ENCODE data around the gene GPATCH2. TPM values are rescaled to one million over a fixed set of nuclear protein-coding genes. Genes with fewer than 3 reads are reported as not detected.

The GPATCH2 gene
- total and polyA plus RNA-seq, 10 of the 15 experiments (the other 5 are each of a cell fraction or from before 2014, with no cell fraction given) = 3.2 to 12.2 (median 5.4) TPM

DNA sequence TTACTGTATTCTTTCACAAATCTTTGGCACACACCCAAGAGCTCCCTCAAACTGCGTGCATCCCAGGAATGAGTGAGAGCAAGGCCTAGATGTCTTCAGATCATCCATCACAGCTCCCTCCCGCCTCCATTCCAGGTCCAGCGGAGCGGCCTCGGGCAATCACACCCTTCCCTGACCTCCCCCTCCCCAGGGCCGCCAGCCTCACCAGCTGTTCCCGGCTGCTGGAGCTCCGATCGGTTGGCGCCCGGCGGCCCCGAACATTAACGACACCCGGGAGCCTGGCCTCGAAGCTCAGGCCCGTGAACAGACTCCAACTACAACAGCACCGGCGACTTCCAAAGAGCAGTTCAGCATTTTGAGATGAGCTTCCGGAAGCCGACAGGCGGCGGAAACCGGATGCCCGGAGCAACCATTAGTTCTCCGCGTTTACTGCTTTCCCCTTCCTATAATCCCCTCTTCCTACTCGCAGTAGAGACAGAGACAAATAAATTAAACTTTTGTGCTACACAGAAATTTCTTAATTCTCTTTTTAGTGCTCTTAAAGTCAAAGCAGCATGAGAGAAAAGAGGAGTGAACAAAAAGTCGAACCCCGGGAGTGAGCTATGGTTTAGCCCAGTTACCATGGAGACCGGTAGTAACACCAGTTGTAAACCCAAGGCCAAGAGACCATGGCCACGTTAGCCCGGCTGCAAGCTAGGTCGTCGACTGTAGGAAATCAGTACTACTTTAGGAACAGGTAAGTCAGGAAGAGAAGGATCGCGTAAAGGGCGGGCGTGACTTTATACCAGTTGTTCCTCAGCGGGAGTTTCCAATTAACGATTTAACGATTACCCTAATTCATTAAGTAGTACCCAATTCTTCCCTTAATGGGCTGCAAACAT lies at the start of gene GPATCH2, which contains the start of gene SPATA17 (continued):
- no peak for TF ChIP-seq USF1 (IDR thresholded peaks at IDR 0.05; ENCODE audit: borderline replicate concordance, extremely low read length, insufficient read depth, low read depth, low read length)
- TF ChIP-seq, protein P1, sequence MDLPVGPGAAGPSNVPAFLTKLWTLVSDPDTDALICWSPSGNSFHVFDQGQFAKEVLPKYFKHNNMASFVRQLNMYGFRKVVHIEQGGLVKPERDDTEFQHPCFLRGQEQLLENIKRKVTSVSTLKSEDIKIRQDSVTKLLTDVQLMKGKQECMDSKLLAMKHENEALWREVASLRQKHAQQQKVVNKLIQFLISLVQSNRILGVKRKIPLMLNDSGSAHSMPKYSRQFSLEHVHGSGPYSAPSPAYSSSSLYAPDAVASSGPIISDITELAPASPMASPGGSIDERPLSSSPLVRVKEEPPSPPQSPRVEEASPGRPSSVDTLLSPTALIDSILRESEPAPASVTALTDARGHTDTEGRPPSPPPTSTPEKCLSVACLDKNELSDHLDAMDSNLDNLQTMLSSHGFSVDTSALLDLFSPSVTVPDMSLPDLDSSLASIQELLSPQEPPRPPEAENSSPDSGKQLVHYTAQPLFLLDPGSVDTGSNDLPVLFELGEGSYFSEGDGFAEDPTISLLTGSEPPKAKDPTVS (IDR thresholded peaks at IDR 0.05; ENCODE audit: low read depth, low read length) = 0 out of 2 replicates have a peak, but pooled peaks have one; percentile 15
- TF ChIP-seq IKZF1 (conservative IDR thresholded peaks at IDR 0.05) = peak; percentile 32

DNA sequence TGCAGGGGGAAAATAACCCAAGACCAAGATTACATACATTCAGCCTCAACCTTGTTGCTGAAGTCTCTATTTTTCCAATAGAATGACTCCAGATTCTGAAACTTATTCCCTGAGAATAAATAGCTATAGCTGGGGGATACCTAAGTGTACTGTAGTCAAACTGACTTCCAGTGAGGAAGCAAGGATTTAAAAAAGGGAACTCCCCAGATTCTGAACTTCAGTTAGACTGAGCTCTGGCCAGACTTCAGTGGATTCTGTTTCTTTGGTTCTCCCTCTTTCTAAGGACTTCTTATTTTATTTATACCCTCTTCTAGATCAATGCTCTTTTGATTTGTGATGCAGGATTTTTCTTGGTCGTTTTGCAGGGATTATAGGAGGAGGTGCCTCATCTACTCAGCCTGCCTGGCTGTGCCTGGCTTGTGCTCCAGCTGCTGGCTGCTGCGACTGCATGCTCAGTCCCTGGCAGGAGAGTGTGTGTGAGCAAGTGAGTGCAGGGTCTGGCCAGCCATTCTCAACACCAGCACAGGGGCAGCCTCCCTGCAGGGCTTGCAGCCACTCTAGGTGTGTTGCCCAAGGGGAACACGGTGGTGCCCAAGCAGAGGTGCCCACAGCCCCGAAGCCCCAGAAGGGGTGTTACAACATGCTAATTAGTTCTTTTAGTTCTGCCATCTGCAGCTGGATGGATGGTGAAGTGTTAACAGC lies 43.3 kb upstream of the GPATCH2 start:
- intact Hi-C loops (cut with micrococcal nuclease; ENCODE audit: unreplicated experiment) = no loop called here
- Histone ChIP-seq H2AFZ (ENCODE audit: control insufficient read depth, low read depth, low read length) (no peak overlapping the region), H3K4me1 (ENCODE audit: control insufficient read depth, insufficient read depth, low read length) (no peaks in the 10 kb centered on the region), H3K27me3 (replicated peaks in 1 of 2; ENCODE audit: control insufficient read depth in 2 of 2, insufficient read depth in 2 of 2, low read length in 1 of 2) (no peaks in the 10 kb centered on the region; a peak in 1 of 4 replicates), H3K9ac (ENCODE audit: control insufficient read depth, insufficient read depth, low read length) (no peak overlapping the region), H3K9me3 (replicated peaks; ENCODE audit: control insufficient read depth, insufficient read depth, low read length) (no peaks in the 10 kb centered on the region), H3K4me3 (no peak overlapping the region), H3K27ac (ENCODE audit: control insufficient read depth, insufficient read depth) (no peak overlapping the region), H4K20me1 (ENCODE audit: control insufficient read depth, insufficient read depth) (no peaks in the 10 kb centered on the region), H3K4me2 (ENCODE audit: control insufficient read depth, insufficient read depth) (no peak overlapping the region), H3K36me3 (ENCODE audit: control insufficient read depth in 2 of 2, insufficient read depth in 2 of 2, low read length in 1 of 2) (no peaks in the 10 kb centered on the region), H3K79me2 (ENCODE audit: control insufficient read depth, insufficient read depth, low read length) (no peaks in the 10 kb centered on the region)
- SMC1A ChIA-PET (ENCODE audit: uncharacterized antibody, unreplicated experiment) = no interaction called here
- no TSS peak for BruUV-seq (replicated peaks)
- 26% methylated on average over 4 of the region's 4 CpGs for WGBS (ENCODE audit: insufficient coverage, insufficient replicate concordance, low lambda C conversion rate, missing lambda C conversion rate)
- FAIRE-seq = no peak
- CTCF ChIA-PET = no interaction called here
- DNase-seq (ENCODE audit: low read depth, low spot score) = no peak
- in situ Hi-C loops (cut with MboI) = no loop called here
- POLR2A ChIA-PET = no interaction called here
- RAD21 ChIA-PET (ENCODE audit: unreplicated experiment) = no interaction called here
- ATAC-seq = no peak; the same call in 2 of the 3 replicates
- TF ChIP-seq, protein P2, sequence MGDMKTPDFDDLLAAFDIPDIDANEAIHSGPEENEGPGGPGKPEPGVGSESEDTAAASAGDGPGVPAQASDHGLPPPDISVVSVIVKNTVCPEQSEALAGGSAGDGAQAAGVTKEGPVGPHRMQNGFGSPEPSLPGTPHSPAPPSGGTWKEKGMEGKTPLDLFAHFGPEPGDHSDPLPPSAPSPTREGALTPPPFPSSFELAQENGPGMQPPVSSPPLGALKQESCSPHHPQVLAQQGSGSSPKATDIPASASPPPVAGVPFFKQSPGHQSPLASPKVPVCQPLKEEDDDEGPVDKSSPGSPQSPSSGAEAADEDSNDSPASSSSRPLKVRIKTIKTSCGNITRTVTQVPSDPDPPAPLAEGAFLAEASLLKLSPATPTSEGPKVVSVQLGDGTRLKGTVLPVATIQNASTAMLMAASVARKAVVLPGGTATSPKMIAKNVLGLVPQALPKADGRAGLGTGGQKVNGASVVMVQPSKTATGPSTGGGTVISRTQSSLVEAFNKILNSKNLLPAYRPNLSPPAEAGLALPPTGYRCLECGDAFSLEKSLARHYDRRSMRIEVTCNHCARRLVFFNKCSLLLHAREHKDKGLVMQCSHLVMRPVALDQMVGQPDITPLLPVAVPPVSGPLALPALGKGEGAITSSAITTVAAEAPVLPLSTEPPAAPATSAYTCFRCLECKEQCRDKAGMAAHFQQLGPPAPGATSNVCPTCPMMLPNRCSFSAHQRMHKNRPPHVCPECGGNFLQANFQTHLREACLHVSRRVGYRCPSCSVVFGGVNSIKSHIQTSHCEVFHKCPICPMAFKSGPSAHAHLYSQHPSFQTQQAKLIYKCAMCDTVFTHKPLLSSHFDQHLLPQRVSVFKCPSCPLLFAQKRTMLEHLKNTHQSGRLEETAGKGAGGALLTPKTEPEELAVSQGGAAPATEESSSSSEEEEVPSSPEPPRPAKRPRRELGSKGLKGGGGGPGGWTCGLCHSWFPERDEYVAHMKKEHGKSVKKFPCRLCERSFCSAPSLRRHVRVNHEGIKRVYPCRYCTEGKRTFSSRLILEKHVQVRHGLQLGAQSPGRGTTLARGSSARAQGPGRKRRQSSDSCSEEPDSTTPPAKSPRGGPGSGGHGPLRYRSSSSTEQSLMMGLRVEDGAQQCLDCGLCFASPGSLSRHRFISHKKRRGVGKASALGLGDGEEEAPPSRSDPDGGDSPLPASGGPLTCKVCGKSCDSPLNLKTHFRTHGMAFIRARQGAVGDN (IDR thresholded peaks at IDR 0.05) = no peak
- TF ChIP-seq ZZZ3 (IDR thresholded peaks at IDR 0.05; ENCODE audit: control insufficient read depth, insufficient read length, low read depth) = no peak
- TF ChIP-seq SMARCA5 (IDR thresholded peaks at IDR 0.05) = no peak
- no peak for TF ChIP-seq SRF (IDR thresholded peaks at IDR 0.05; ENCODE audit: low read depth in 2 of 2, low read length in 2 of 2)
- TF ChIP-seq NKRF (conservative IDR thresholded peaks at IDR 0.05) = no peak

Data from GM12878 (cell line).